Epidermal melanocyte (primary cell): ENCODE results near the gene DOCK10.
"Not testable (repeated sequence)": the region's sequence is repeated elsewhere in the genome, so short reads cannot be mapped to it uniquely, and the experiment has no call there.

Source experiments
- DNase-seq: peaks from one replicate; pipeline ENCODE4 v3.0.0; 2011; ENCODE audit warnings: low spot score; ENCODE audit not compliant: insufficient read length

DOCK10 gene

DNA sequence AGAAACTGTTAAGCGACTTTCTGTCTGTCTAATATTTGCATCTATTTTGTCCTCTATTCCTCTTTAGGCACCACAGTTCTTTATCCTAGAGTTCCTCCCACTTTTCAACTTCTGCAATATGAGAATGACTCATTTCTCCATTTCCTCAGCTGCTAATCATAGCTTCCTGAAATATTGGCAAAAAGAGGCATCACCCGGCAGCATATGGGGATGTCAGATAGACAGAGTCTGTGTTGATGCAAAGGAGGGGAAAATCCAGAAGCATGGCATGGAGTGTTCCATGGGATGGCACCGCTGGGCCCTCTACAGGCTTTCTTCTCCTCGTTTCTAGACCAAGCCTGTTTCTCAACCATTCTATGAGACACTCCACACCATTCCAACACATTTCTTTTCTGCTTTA is 93.4 kb downstream of the DOCK10 start:
- no peak for DNase-seq

DNA sequence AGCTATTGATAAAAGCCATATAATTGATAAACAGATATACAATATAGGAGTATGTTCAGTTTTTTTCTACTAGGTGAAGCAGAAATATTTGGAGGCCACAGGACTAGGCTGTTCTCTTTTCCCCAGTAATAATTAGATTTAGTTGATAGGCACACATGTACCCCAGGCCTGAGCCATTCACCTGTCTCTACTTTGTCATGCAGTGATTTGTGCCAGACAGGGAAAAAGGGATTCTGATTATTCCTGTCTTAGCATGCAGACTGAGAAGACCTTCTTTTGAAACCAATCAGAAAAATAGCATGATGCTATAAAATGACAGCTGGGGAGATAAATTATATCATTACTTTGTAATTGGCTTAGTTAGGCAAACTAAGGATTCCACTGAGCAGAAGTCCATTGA is 94.3 kb downstream of the DOCK10 start:
- DNase-seq: no peak

DNA sequence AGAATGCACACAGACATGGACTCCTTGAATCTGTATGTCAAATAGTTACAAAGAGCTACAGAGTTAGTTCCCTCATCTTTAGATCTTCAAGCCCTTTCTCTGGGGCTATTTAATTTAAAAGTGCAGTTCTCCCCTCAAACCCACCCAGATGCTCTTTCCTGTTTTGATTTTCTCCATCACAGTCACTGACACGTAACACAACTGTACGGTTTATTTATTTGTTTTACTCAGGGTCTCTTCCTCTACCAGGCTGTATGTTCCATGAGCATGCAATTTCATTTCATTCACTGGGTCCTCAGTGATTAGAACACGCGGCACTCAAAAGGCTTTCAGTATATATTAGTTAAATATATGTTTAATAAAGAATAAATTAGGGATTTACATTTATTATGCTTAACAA is 94.7 kb downstream of the DOCK10 start:
- no peak for DNase-seq

DNA sequence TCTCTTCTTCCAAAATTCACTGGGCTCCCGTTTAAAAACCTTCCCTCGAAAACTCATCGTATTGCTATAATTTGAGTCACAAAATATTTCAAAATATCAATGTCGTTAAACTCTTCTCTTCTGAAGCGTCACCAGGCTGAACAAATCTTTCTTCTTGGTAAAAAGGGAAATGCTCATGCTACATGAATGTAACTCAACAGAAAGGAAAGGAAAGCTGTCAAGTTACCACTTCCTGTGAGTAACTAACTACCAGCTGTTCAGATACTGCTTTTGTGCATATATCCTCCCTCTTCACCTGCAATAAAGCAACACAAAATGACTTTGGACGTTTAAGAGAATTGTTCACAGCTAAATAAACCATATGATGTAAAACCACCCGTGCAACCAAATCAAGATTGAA is 95.4 kb downstream of the DOCK10 start:
- DNase-seq: no peak

- no peak for DNase-seq
Observed at GRCh38 chr2:224944707-224945547, 97.3 kb downstream of the DOCK10 start.

- DNase-seq: not testable (repeated sequence)
Observed at GRCh38 chr2:224943601-224944041, 98.6 kb downstream of the DOCK10 start.

GRCh38 chr2:224941960-224942359 is 100.3 kb downstream of the DOCK10 start:
- DNase-seq: no peak

- DNase-seq: no peak
Observed at GRCh38 chr2:224940618-224941017, 101.7 kb downstream of the DOCK10 start.

- no peak for DNase-seq
Observed at GRCh38 chr2:224938651-224939182, 103.6 kb downstream of the DOCK10 start.

DNA sequence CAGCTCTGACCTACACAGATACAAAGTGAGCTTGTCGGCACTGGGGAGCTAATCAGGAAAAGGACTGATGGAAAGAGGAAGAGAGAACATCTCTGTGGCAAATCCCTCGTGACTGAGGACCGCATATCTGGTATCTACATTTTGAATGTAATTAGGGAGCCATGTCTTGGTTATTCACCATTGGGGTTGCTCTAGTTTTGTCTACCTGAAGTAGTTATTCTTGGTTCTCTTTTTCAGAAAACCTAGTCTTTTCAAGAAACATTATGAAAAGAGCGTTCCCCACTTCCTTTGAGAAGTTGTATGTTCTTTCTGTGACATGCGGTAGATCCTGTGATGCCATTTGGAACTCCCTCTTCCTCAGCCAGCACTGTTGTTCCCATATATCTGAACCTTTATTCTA is 104.4 kb downstream of the DOCK10 start:
- DNase-seq: no peak

- no peak for DNase-seq
Observed at GRCh38 chr2:224934526-224935188, 107.6 kb downstream of the DOCK10 start.

DNA sequence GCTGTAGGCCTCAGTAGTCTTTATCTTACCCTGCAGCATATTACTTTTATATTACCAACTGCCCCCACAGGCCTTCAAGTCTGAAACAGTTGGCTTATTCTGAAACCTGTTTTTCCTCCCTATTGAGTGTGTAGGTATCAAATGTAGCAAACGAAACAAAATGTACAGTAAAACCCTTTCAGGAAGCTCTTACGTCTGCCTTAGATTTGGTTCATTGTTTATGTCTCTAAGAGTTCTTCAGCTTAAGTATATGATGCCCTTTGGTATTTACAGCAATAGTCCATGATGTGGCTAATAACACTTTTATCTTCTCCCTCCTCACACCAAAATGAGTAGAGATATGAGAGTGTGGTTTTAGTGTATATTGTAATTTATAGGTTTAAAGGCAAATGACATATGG is 108.8 kb downstream of the DOCK10 start:
- DNase-seq: no peak

- no peak for DNase-seq
Observed at GRCh38 chr2:224932522-224932921, 109.7 kb downstream of the DOCK10 start.

DNA sequence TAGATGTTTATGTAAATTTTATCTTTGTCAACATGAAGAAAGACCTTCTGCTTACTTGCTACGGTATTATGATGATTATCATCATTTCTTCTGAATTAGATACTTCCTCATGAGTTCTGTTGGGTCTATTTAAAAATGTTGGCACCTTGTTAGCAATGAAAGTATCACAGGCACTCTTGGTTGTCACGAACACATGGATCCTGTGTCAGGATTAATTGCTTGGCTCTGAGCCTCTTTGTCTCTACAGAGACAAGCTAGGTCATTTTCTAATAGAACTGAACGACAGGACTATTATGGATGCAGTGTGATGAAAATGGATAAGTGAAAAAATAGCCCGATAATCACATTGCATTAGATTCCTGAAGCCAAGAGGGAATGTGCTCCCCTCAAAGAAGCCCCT is 110.3 kb downstream of the DOCK10 start:
- no peak for DNase-seq

GRCh38 chr2:224930990-224931389 is 111.3 kb downstream of the DOCK10 start:
- DNase-seq: no peak

GRCh38 chr2:224930124-224930523 is 112.1 kb downstream of the DOCK10 start:
- DNase-seq: no peak

- no peak for DNase-seq
Observed at GRCh38 chr2:224929512-224929911, 112.8 kb downstream of the DOCK10 start.

DNA sequence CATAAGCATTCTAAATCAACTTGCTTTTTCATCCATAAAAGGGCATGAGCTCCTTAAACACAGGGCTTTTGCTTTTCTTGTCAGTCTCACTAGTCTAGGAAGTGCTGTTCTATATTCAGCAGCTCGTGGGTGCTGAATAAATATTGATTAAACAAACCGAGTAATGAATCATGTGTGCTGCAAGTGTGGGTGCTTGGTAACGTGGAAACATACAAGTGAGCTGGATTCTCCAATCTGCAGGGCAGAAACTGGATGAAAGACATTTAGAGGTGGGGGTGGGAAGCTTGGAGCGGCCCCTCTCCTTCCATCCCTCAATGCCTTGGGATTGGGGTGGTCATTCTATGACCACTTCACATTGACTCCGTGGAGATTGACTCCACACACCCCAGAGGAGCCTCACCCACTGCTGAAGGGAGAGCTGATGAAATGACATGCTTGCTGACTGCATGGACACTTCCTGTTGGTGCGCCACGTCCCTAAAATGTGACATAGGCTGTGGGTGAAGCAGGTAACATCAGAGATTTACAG is 114.6 kb downstream of the DOCK10 start:
- DNase-seq: no peak

DNA sequence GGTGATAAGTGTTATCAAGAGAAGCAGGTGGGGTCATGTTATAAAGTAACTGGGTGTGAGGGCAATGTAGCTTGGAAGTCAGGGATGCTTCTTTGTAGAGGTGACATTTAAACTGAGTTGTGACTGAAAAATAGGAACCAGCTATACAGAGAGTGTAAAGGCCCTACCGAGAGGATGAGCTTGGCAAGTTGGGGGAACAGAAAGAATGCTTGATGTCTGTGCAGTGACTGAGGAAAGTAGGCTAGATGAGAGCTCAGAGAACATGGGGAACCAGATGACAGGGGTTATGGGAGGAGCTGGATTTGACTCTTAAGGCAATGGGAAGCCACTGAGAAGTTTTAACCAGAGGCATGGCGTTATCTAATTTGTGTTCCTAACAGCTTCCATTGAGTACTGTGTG is 115.3 kb downstream of the DOCK10 start:
- no peak for DNase-seq

- DNase-seq: no peak
Observed at GRCh38 chr2:224925810-224926100, 116.5 kb downstream of the DOCK10 start.

DNA sequence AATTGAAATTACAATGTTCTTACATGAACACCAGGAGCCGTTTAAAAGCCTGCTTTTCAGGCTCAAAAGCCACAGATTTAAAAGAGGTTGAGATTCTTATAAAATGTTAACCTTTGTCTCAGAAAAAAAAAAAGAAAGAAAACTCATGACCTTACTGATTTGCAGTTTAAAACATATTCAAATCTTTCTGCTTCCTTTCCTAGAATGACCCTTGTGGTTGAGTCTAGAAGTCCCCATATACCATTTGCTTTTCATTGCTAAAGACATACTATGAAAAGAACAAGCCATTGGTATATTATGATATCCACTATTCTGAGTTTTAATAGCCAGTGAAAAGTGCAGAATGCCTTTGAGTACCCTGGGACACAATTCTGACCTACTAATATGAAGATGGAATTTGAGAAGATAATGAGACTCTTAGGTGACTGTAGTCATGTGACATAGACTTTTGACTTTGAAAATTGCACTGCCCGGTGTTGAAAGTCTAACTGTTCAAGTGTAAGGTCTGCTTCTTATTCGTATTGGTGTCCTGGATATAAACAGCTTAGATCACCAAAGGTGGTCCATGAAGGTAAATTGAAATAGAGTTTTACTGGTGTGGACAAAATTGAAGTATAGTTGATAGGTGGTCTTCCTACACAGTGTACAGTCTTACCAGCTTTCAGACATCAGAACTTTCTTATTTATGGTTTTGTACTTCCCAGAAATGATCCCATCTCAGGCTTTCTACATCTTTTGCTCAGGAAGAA is 117.0 kb downstream of the DOCK10 start:
- DNase-seq: no peak

DNA sequence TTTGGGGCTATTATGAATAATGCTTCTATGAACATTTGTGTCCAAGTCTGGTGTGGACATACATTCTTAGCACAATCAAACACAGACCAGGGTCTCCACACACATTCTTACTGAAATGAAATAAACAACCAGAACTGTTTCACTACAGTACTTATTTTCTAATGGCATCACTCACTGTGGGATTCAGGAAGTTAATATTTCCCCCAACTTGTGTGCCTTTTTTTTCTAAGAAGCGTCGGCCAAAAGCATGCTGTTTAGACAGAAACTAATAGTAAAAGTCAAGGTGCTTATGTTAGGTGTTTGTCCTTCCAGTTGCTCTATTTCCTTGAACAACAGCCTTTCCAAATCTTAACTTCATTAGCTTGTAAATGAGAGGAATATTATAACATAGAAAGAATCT is 117.6 kb downstream of the DOCK10 start:
- DNase-seq: no peak
